IMR-90 (cell line): ENCODE data around the gene ASB1. TPM values are rescaled to one million over a fixed set of nuclear protein-coding genes. Genes with fewer than 3 reads are reported as not detected.

Experiments
- ATAC-seq: fragments of 200-7000 bp; cut with Tn5 transposase; 2 replicates; pipeline ENCODE4 v1.9.1; 2020; ENCODE audit warnings: low read depth, mild to moderate bottlenecking, moderate library complexity
- BruUV-seq: library from RNA; stranded (reverse); fragments of 400-500 nt; replicated peaks from 2 replicates; lab custom pipeline; 2021; lab: Mats Ljungman, UMichigan
- CTCF ChIA-PET: fragments of 300-600 bp; formaldehyde crosslinking; extraction: SDS; loops from one replicate; lab custom pipeline; 2021; ENCODE audit warnings: antibody characterized with exemption; lab: Yijun Ruan, JAX
- POLR2A ChIA-PET: fragments of 300-600 bp; sonication (Branson Sonifier 250); formaldehyde crosslinking; loops from one replicate; lab custom pipeline; 2022; ENCODE audit warnings: antibody characterized with exemption; ENCODE audit not compliant: unreplicated experiment; lab: Charles Lee
- DNase-seq: peaks from one replicate; pipeline ENCODE4 v3.0.0; 2013
- H2AFZ ChIP-seq: replicated peaks from 2 replicates; pipeline ENCODE3; 2013; ENCODE audit warnings: low read length, mild to moderate bottlenecking; ENCODE audit not compliant: poor library complexity
- H2AK5ac ChIP-seq: 2 replicates; pipeline ENCODE4 v1.6.1; 2013; ENCODE audit warnings: low read depth, low read length, inconsistent platforms
- H2AK9ac ChIP-seq: replicated peaks from 2 replicates; pipeline ENCODE3; 2013; ENCODE audit warnings: mild to moderate bottlenecking, low read depth, low read length, moderate library complexity; ENCODE audit not compliant: poor library complexity
- H2BK120ac ChIP-seq: 2 replicates; pipeline ENCODE4 v1.6.1; 2013; ENCODE audit warnings: low read depth, low read length, inconsistent platforms
- H2BK15ac ChIP-seq: 3 replicates; pipeline ENCODE4 v1.6.1; 2013; ENCODE audit warnings: low read depth, low read length, inconsistent platforms
- H2BK20ac ChIP-seq: 2 replicates; pipeline ENCODE4 v1.6.1; 2013; ENCODE audit warnings: low read depth, mild to moderate bottlenecking, inconsistent platforms, low read length, moderate library complexity
- H2BK5ac ChIP-seq: 2 replicates; pipeline ENCODE4 v1.6.1; 2013; ENCODE audit warnings: mild to moderate bottlenecking, low read depth, low read length, inconsistent platforms; ENCODE audit not compliant: poor library complexity, severe bottlenecking
- H3K14ac ChIP-seq: replicated peaks from 2 replicates; pipeline ENCODE4 v1.6.1; 2013; ENCODE audit warnings: low read depth, low read length, inconsistent platforms
- H3K18ac ChIP-seq: 2 replicates; pipeline ENCODE4 v1.6.1; 2013; ENCODE audit warnings: low read depth, low read length, control low read depth
- H3K23ac ChIP-seq: 2 replicates; pipeline ENCODE4 v1.6.1; 2013; ENCODE audit warnings: low read depth, low read length, inconsistent platforms
- H3K27ac ChIP-seq: 2 replicates; pipeline ENCODE4 v1.5.1; 2013; ENCODE audit warnings: mild to moderate bottlenecking, control low read depth, low read length; ENCODE audit not compliant: insufficient read depth
- H3K27me3 ChIP-seq: 2 replicates; pipeline ENCODE4 v1.6.1; 2013; ENCODE audit warnings: low read length; ENCODE audit not compliant: control insufficient read depth, insufficient read depth
- H3K36me3 ChIP-seq: 2 replicates; pipeline ENCODE4 v1.6.1; 2013; ENCODE audit warnings: low read length, mixed read lengths; ENCODE audit not compliant: control insufficient read depth, insufficient read depth
- H3K4ac ChIP-seq: 2 replicates; pipeline ENCODE4 v1.6.1; 2013; ENCODE audit warnings: low read depth, low read length, inconsistent platforms
- H3K4me1 ChIP-seq: 2 replicates; pipeline ENCODE4 v1.6.1; 2013; ENCODE audit warnings: low read length, mixed read lengths; ENCODE audit not compliant: control insufficient read depth, insufficient read depth
- H3K4me2 ChIP-seq: 2 replicates; pipeline ENCODE4 v1.6.1; 2013; ENCODE audit warnings: low read depth, mild to moderate bottlenecking, control low read depth, low read length, moderate library complexity
- H3K4me3 ChIP-seq: 2 replicates; pipeline ENCODE4 v1.5.1; 2013; ENCODE audit warnings: low read depth, mild to moderate bottlenecking, control low read depth, low read length, moderate library complexity; ENCODE audit not compliant: insufficient read depth
- H3K56ac ChIP-seq: 2 replicates; pipeline ENCODE4 v1.6.1; 2013; ENCODE audit warnings: low read length, inconsistent platforms; ENCODE audit not compliant: insufficient read depth; ENCODE audit errors: extremely low read depth
- H3K79me1 ChIP-seq, 2 experiments: 2 replicates each; pipeline ENCODE4 v1.6.1; 2013; ENCODE audit warnings: low read length in 2 of 2, inconsistent platforms in 1 of 2, low read depth in 1 of 2
- H3K9ac ChIP-seq: 2 replicates; pipeline ENCODE4 v1.6.1; 2013; ENCODE audit warnings: low read depth, low read length, control low read depth
- H3K9me1 ChIP-seq: 2 replicates; pipeline ENCODE4 v1.6.1; 2013; ENCODE audit warnings: low read length, inconsistent platforms; ENCODE audit not compliant: insufficient read depth
- H3K9me3 ChIP-seq: 2 replicates; pipeline ENCODE4 v1.6.1; 2013; ENCODE audit warnings: low read length; ENCODE audit not compliant: control insufficient read depth, insufficient read depth
- H4K20me1 ChIP-seq: 2 replicates; pipeline ENCODE4 v1.6.1; 2013; ENCODE audit warnings: low read length, inconsistent platforms; ENCODE audit not compliant: insufficient read depth
- H4K5ac ChIP-seq: 2 replicates; pipeline ENCODE4 v1.6.1; 2013; ENCODE audit warnings: mild to moderate bottlenecking, low read depth, low read length, control low read depth
- H4K8ac ChIP-seq, 2 experiments: 2 replicates each; pipeline ENCODE4 v1.6.1; 2013; ENCODE audit warnings: low read depth in 2 of 2, low read length in 2 of 2, control low read depth in 1 of 2, inconsistent platforms in 1 of 2
- H4K91ac ChIP-seq: 2 replicates; pipeline ENCODE4 v1.6.1; 2013; ENCODE audit warnings: low read depth, low read length, inconsistent platforms; ENCODE audit not compliant: insufficient read depth
- CEBPB ChIP-seq: IDR thresholded peaks from 2 replicates; pipeline ENCODE4 v1.6.1; 2012; ENCODE audit warnings: low read depth, low read length, improper control_type of control experiment
- CHD1 ChIP-seq: IDR thresholded peaks from 2 replicates; pipeline ENCODE4 v1.6.1; 2012; ENCODE audit warnings: low read depth, low read length, improper control_type of control experiment
- FOS ChIP-seq: fragments of 150-350 bp; IDR thresholded peaks from 2 replicates; pipeline ENCODE4 v1.6.1; 2016; ENCODE audit warnings: low read depth, low read length
- MXI1 ChIP-seq: IDR thresholded peaks from 2 replicates; pipeline ENCODE4 v1.6.1; 2012; ENCODE audit warnings: low read depth, mild to moderate bottlenecking, low read length, moderate library complexity, borderline replicate concordance
- NFE2L2 ChIP-seq: fragments of 150-350 bp; IDR thresholded peaks from 2 replicates; pipeline ENCODE4 v1.6.1; 2016; ENCODE audit warnings: low read depth, mild to moderate bottlenecking, low read length
- POLR2A ChIP-seq: IDR thresholded peaks from 2 replicates; pipeline ENCODE4 v1.6.1; 2012; ENCODE audit warnings: mild to moderate bottlenecking, low read depth, low read length
- RAD21 ChIP-seq: IDR thresholded peaks from 2 replicates; pipeline ENCODE4 v1.6.1; 2012; ENCODE audit warnings: low read length, improper control_type of control experiment
- RCOR1 ChIP-seq: IDR thresholded peaks from 2 replicates; pipeline ENCODE4 v1.6.1; 2012; ENCODE audit warnings: mild to moderate bottlenecking, low read length, improper control_type of control experiment; ENCODE audit not compliant: insufficient replicate concordance
- USF2 ChIP-seq: fragments of 150-350 bp; IDR thresholded peaks from 2 replicates; pipeline ENCODE4 v1.6.1; 2017; ENCODE audit warnings: mild to moderate bottlenecking, antibody characterized with exemption, low read length, low read depth
- WGBS, 2 experiments: methylation state at CpG; one replicate each; pipeline versions ENCODE4 v1.1.5 to v1.1.7; 2013; ENCODE audit warnings: missing lambda C conversion rate in 2 of 2; ENCODE audit not compliant: insufficient read length in 1 of 2; ENCODE audit errors: extremely low coverage in 2 of 2; 5-methylcytosine and 5-hydroxymethylcytosine counted together
- dilution Hi-C: fragments of 300-500 bp; cut with HindIII; formaldehyde crosslinking; loops from one replicate; pipeline ENCODE4 v1.14.3; 2018; ENCODE audit warnings: low sequenced_read_pairs; ENCODE audit not compliant: unreplicated experiment
- in situ Hi-C: fragments of 300-500 bp; cut with MboI; formaldehyde crosslinking; loops from 3 replicates; pipeline ENCODE4 v1.14.3; 2019; ENCODE audit warnings: low sequenced_read_pairs, inconsistent platforms, mixed read lengths
- intact Hi-C: fragments of 100-400 bp; cut with micrococcal nuclease; formaldehyde crosslinking; loops from 2 replicates; pipeline ENCODE4 v1.10.0; 2022
- polyA plus RNA-seq, 3 experiments: library from polyadenylated mRNA; depleted of rRNA; stranded (reverse); fragments of >200 nt; gene quantifications; 2 replicates each; pipeline ENCODE4 v1.2.3, GENCODE V29; 2012; ENCODE audit warnings: low replicate concordance in 1 of 3
- total RNA-seq: library from RNA; depleted of rRNA; stranded (reverse); fragments of >200 nt; gene quantifications from 2 replicates; pipeline ENCODE4 v1.2.3, GENCODE V29; 2012

The ASB1 gene
- total and polyA plus RNA-seq, 2 of the 4 experiments (the other 2 are of a cell fraction): 23.5 to 37.3 TPM

DNA sequence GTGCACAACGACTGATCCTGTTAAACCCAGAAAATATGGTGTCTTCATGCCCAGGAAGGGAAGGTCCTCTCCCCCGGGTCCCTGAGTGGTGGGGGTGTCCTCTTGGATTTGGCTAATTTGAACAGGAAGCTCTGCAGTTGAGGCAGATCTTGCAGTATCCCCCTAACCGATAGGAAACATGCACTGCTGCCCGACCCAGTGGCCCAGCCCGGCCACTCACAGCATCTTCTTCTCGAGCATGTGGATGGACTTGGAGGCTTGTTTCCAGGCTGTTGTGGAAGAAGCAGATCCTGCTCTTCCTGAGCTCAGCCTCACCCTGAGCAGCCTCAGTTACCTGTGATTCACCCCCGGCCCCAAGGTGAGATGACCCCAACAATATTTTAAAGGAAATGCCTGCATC is 46.4 kb upstream of the ASB1 start:
- no TSS peak for BruUV-seq
- no peak overlapping the region for H4K91ac ChIP-seq
- ChIA-PET CTCF (no interaction called here), POLR2A (interaction anchor here (0.6 kb wide), 1 partner anchor 188 kb away, joined by 3 read pairs; no protein-coding TSS in a partner anchor)
- peak overlapping the region; percentile 24 for H2AFZ ChIP-seq
- no peak for ATAC-seq
- no peak overlapping the region for H2BK20ac ChIP-seq
- H3K9me3 ChIP-seq: no peaks in the 10 kb centered on the region
- H4K5ac ChIP-seq: no peak overlapping the region
- intact Hi-C loops (no loop called here), dilution Hi-C loops (no loop called here), in situ Hi-C loops (no loop called here)
- TF ChIP-seq FOS (no peak), USF2 (no peak), RCOR1 (no peak), POLR2A (no peak), RAD21 (no peak), MXI1 (no peak), NFE2L2 (no peak), CHD1 (no peak), CEBPB (no peak)
- H3K4me2 ChIP-seq: no peak overlapping the region
- H3K56ac ChIP-seq: no peak overlapping the region
- no peak overlapping the region for H2BK15ac ChIP-seq
- peaks cover 21% of the 10 kb centered on the region for H3K9me1 ChIP-seq
- H3K36me3 ChIP-seq: peaks cover 7% of the 10 kb centered on the region
- no peak overlapping the region for H3K4me3 ChIP-seq
- 63% methylated on average over 1 of the region's 7 CpGs; no CpG with 5 or more reads in 1 of the 2 experiments for WGBS, 2 experiments
- peak overlapping the region; percentile 62 for H2BK5ac ChIP-seq
- H3K27ac ChIP-seq: no peak overlapping the region
- H3K14ac ChIP-seq: no peak overlapping the region
- H3K4me1 ChIP-seq: peaks cover 18% of the 10 kb centered on the region
- no peak overlapping the region for H3K23ac ChIP-seq
- peaks cover 3 to 17% of the 10 kb centered on the region in 2 experiments; a peak in 3 of 4 replicates for H3K79me1 ChIP-seq
- H2BK120ac ChIP-seq: peak overlapping the region; percentile 63; the same call in 1 of the 2 replicates
- peak overlapping the region; percentile 94 for H2AK9ac ChIP-seq
- H3K4ac ChIP-seq: peak overlapping the region; percentile 63
- no peak overlapping the region for H3K9ac ChIP-seq
- no peak for DNase-seq
- 0 out of 4 replicates have a peak overlapping the region, but pooled peaks of 1 of the 2 experiments have one; percentile 38 for H4K8ac ChIP-seq
- H4K20me1 ChIP-seq: no peaks in the 10 kb centered on the region
- H3K18ac ChIP-seq: no peak overlapping the region; the same call in 1 of the 2 replicates
- no peak overlapping the region for H2AK5ac ChIP-seq
- H3K27me3 ChIP-seq: no peaks in the 10 kb centered on the region
